Caco-2 (cell line): ENCODE data around the gene INPP5K. TPM values are rescaled to one million over a fixed set of nuclear protein-coding genes. Genes with fewer than 3 reads are reported as not detected.

Experiments
- Bru-seq: library from RNA; stranded (reverse); fragments of 400-500 nt; gene quantifications from one replicate; lab custom pipeline; 2021; lab: Mats Ljungman, UMichigan
- BruChase-seq, 2 experiments: library from RNA; stranded (reverse); fragments of 400-500 nt; gene quantifications; one replicate each; lab custom pipeline; 2021; lab: Mats Ljungman, UMichigan
- BruUV-seq: library from RNA; stranded (reverse); fragments of 400-500 nt; replicated peaks from 2 replicates; lab custom pipeline; 2021; lab: Mats Ljungman, UMichigan
- CTCF ChIA-PET: fragments of 300-600 bp; sonication (Branson Sonifier 250); formaldehyde crosslinking; loops from one replicate; lab custom pipeline; 2022; ENCODE audit warnings: antibody characterized with exemption; lab: Charles Lee
- POLR2A ChIA-PET: fragments of 300-600 bp; sonication (Branson Sonifier 250); formaldehyde crosslinking; loops from one replicate; lab custom pipeline; 2022; ENCODE audit warnings: antibody characterized with exemption; lab: Charles Lee
- DNase-seq, 2 experiments: peaks; one replicate each; pipeline versions ENCODE4 v3.0.0 to v3.0.0-alpha.2; 2020 to 2022
- H3K27me3 ChIP-seq: replicated peaks from 2 replicates; pipeline ENCODE4 v1.6.0; 2011; ENCODE audit warnings: low read length; ENCODE audit not compliant: control insufficient read depth, insufficient read depth
- H3K36me3 ChIP-seq: 2 replicates; pipeline ENCODE4 v1.5.1; 2011; ENCODE audit warnings: low read length; ENCODE audit not compliant: control insufficient read depth, insufficient read depth
- H3K4me1 ChIP-seq: fragments of 250-450 bp; sonication (Bioruptor Pico); 2 replicates; pipeline ENCODE4 v1.5.1; 2020; ENCODE audit warnings: mild to moderate bottlenecking
- H3K4me3 ChIP-seq: 2 replicates; pipeline ENCODE4 v1.5.1; 2011; ENCODE audit warnings: low read depth, mild to moderate bottlenecking, control low read depth, low read length
- H3K9me3 ChIP-seq: fragments of 250-450 bp; sonication (Bioruptor Pico); 2 replicates; pipeline ENCODE4 v1.5.1; 2020; ENCODE audit warnings: mild to moderate bottlenecking, moderate library complexity
- H3K27ac Mint-ChIP-seq: one replicate; pipeline ENCODE4 v1.8.0; 2022; ENCODE audit warnings: mixed read lengths; ENCODE audit not compliant: unreplicated experiment
- H3K27me3 Mint-ChIP-seq: one replicate; pipeline ENCODE4 v1.8.0; 2022; ENCODE audit warnings: mixed read lengths; ENCODE audit not compliant: insufficient read depth, unreplicated experiment
- H3K36me3 Mint-ChIP-seq: one replicate; pipeline ENCODE4 v1.8.0; 2022; ENCODE audit warnings: mild to moderate bottlenecking, mixed read lengths; ENCODE audit not compliant: insufficient read depth, unreplicated experiment
- H3K4me1 Mint-ChIP-seq: one replicate; pipeline ENCODE4 v1.8.0; 2022; ENCODE audit warnings: low read depth, mixed read lengths; ENCODE audit not compliant: unreplicated experiment
- H3K4me3 Mint-ChIP-seq: one replicate; pipeline ENCODE4 v1.8.0; 2022; ENCODE audit warnings: mild to moderate bottlenecking, moderate library complexity, mixed read lengths; ENCODE audit not compliant: unreplicated experiment
- H3K9me3 Mint-ChIP-seq: one replicate; pipeline ENCODE4 v1.8.0; 2022; ENCODE audit warnings: mixed read lengths; ENCODE audit not compliant: unreplicated experiment
- intact Hi-C: fragments of 100-400 bp; cut with micrococcal nuclease; formaldehyde crosslinking; loops from one replicate; pipeline ENCODE4 v1.10.0; 2022; ENCODE audit not compliant: unreplicated experiment
- long read RNA-seq: library from polyadenylated mRNA; stranded (forward); transcript quantifications from one replicate; pipeline ENCODE4 v2.0.0, GENCODE V29; 2022
- total RNA-seq: library from RNA; stranded (reverse); gene quantifications from 2 replicates; pipeline ENCODE4 v1.2.3, GENCODE V29; 2022
- TF ChIP-seq, protein P1 (sequence below), 2 experiments: fragments of 200-600 bp in 1 of 2; IDR thresholded peaks; 1 replicate in 1 of 2; 2 replicates in 1 of 2; pipeline versions ENCODE4 v1.5.1 to v1.8.0; 2011 to 2022; ENCODE audit warnings: antibody characterized with exemption in 1 of 2, control low read depth in 1 of 2, inconsistent platforms in 1 of 2, low read depth in 1 of 2, low read length in 1 of 2, mild to moderate bottlenecking in 1 of 2, moderate library complexity in 1 of 2; ENCODE audit not compliant: insufficient read depth in 1 of 2, severe bottlenecking in 1 of 2, unreplicated experiment in 1 of 2

The INPP5K gene
- 24.1 and 27.3 TPM in 2 replicates for total RNA-seq
- percentile 52 among the genes with signal in this experiment for Bru-seq, nascent RNA
- percentile 51 among the genes with signal in this experiment for BruChase-seq, experiment 1, labeled RNA remaining after a 2-hour chase
- BruChase-seq, experiment 2, labeled RNA remaining after a 6-hour chase = percentile 59 among the genes with signal in this experiment
- long read RNA-seq, transcript INPP5K-204 (12 exons, 2,988 nt) = major isoform, 24 of 41 reads
- long read RNA-seq, partial matches to known transcripts = 4 of 41 reads
- long read RNA-seq, other reads (novel, unspliced or antisense) = 12 of 41 reads

DNA sequence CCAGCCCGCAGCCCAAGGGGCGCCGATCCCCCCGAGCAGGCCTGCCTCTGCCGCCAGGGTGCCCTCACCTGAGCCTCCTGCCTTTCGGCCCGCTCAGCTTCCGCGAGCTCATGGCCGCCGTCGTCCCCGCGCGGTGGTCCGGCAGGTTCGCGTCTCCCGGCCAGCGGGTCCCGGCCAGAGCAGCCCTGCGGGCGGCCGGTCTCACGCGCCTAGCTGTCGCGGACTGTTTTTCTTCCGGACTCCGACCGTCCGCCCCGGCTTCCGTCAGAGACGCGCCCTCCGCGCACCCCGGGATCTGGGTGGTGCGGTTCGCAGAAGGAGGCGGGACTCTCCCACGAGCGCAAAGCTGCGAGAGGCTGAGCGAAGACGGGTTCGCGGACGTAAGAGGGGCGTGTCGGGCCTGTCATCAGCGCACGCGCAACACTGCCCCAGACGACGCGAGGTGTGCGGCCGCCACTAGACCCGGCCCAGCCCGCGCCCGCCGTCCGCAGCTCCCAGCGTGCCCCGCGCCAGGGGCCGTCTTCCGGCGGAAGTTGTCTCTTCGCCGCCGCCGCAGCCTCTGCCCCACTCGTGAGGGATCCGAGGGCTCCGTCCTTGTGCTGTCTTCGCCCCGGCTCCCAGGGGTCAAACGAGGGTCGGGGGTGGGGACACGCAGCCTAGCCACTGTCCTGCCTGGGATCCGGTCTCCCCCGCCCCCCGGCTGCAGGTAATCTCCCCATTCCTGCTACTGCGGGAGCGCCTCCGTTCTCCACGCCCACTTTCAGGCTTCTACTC lies at the start of gene INPP5K:
Gene INPP5K (minus strand): TSS at position 225 of the 774 bp plus-strand sequence. CDS start 113 bp downstream, at position 112.
- Histone ChIP-seq H3K27me3 (no peaks in the 10 kb centered on the region), H3K4me3 (peak within 1 kb of the TSS; percentile 93), H3K36me3 (0 out of 2 replicates have a peak, but pooled peaks cover 1% of the 10 kb centered on the region), H3K9me3 (no peaks in the 10 kb centered on the region), H3K4me1 (peaks cover 13% of the 10 kb centered on the region)
- BruUV-seq = no TSS peak
- peaks cover 58% of the 10 kb centered on the region for H3K36me3 Mint-ChIP-seq
- ChIA-PET POLR2A (interaction anchor here (0.7 to 2.1 kb wide), 13 partner anchors 11 to 200 kb away, joined by 3 to 10 read pairs (median 6); partner anchors contain the start of genes CRK, PITPNA, RILP and SLC43A2), CTCF (interaction anchor here (0.6 to 2.7 kb wide), 14 partner anchors 12 to 257 kb away, joined by 3 to 34 read pairs (median 6); partner anchors contain the start of genes CRK, PITPNA, RILP and SLC43A2)
- peak within 1 kb of the TSS; percentile 86 for H3K4me3 Mint-ChIP-seq
- H3K27me3 Mint-ChIP-seq = no peaks in the 10 kb centered on the region
- peak; percentile 98 for DNase-seq
- intact Hi-C loops = loop anchor here (2.0 kb wide), 2 partner anchors 112 to 244 kb away; partner anchors contain the start of gene SLC43A2
- peak within 1 kb of the TSS; percentile 87 for H3K27ac Mint-ChIP-seq
- no peaks in the 10 kb centered on the region for H3K9me3 Mint-ChIP-seq
- TF ChIP-seq, protein P1, sequence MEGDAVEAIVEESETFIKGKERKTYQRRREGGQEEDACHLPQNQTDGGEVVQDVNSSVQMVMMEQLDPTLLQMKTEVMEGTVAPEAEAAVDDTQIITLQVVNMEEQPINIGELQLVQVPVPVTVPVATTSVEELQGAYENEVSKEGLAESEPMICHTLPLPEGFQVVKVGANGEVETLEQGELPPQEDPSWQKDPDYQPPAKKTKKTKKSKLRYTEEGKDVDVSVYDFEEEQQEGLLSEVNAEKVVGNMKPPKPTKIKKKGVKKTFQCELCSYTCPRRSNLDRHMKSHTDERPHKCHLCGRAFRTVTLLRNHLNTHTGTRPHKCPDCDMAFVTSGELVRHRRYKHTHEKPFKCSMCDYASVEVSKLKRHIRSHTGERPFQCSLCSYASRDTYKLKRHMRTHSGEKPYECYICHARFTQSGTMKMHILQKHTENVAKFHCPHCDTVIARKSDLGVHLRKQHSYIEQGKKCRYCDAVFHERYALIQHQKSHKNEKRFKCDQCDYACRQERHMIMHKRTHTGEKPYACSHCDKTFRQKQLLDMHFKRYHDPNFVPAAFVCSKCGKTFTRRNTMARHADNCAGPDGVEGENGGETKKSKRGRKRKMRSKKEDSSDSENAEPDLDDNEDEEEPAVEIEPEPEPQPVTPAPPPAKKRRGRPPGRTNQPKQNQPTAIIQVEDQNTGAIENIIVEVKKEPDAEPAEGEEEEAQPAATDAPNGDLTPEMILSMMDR (IDR thresholded peaks at IDR 0.05; ENCODE audit: insufficient read depth in 1 of 2, low read depth in 1 of 2, low read length in 1 of 2, severe bottlenecking in 1 of 2, unreplicated experiment in 1 of 2) = no peak
- H3K4me1 Mint-ChIP-seq = peaks cover 15% of the 10 kb centered on the region

DNA sequence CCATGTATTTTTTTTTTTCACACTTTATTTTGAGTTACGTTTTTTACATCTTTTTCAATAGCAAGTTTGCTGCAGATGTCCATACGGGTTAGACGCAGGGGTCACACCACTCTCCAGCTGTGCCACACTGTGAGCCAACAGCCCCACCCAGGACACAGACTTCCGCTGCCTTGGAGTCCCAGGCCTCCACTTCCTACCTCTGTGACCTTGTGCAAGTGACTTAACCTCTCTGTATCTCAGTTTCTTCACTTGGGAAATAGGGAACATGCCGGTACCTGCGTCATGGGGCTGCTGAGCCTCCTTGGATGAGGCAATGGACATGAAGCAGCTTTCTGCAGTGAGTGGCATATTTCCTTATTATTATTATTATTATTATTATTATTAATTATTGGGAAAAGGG lies 49.5 kb upstream of the INPP5K start:
- no peaks in the 10 kb centered on the region for H3K36me3 ChIP-seq
- no peak overlapping the region for H3K4me3 ChIP-seq
- peaks cover 19% of the 10 kb centered on the region for H3K36me3 Mint-ChIP-seq
- H3K27ac Mint-ChIP-seq = no peak overlapping the region
- ChIA-PET CTCF (interaction anchor here (1.0 kb wide), 1 partner anchor 64 kb away, joined by 3 read pairs; no protein-coding TSS in a partner anchor), POLR2A (no interaction called here)
- no peak for DNase-seq
- H3K9me3 Mint-ChIP-seq = no peaks in the 10 kb centered on the region
- BruUV-seq = no TSS peak
- peaks cover 28% of the 10 kb centered on the region for H3K4me1 Mint-ChIP-seq
- intact Hi-C loops = no loop called here
- H3K27me3 Mint-ChIP-seq = no peaks in the 10 kb centered on the region
- no peak overlapping the region for H3K4me3 Mint-ChIP-seq
- no peaks in the 10 kb centered on the region for H3K27me3 ChIP-seq
- TF ChIP-seq, protein P1 (IDR thresholded peaks at IDR 0.05; ENCODE audit: insufficient read depth in 1 of 2, low read depth in 1 of 2, low read length in 1 of 2, severe bottlenecking in 1 of 2, unreplicated experiment in 1 of 2) = no peak
- H3K9me3 ChIP-seq = no peaks in the 10 kb centered on the region
- H3K4me1 ChIP-seq = peaks cover 8% of the 10 kb centered on the region; the same call in 1 of the 2 replicates
